HG02759 (cell line): ENCODE data around the gene HLA-DPA1.
A peak's percentile ranks its signal among the peaks of the same experiment; 100 is the strongest.
"Not testable (repeated sequence)": the region's sequence is repeated elsewhere in the genome, so short reads cannot be mapped to it uniquely, and the experiment has no call there.

ENCODE experiments used
- ATAC-seq: cut with Tn5 transposase; IDR thresholded peaks from one replicate; pipeline ENCODE4 v1.9.1; 2021; ENCODE audit warnings: mild to moderate bottlenecking, moderate library complexity; ENCODE audit not compliant: unreplicated experiment

The HLA-DPA1 gene

GRCh38 chr6:33065312-33065711 is 8.1 kb downstream of the HLA-DPA1 start:
- no peak for ATAC-seq

- ATAC-seq, result no peak
These were observed 8.7 kb downstream of the HLA-DPA1 start for GRCh38 chr6:33064723-33065122.

DNA sequence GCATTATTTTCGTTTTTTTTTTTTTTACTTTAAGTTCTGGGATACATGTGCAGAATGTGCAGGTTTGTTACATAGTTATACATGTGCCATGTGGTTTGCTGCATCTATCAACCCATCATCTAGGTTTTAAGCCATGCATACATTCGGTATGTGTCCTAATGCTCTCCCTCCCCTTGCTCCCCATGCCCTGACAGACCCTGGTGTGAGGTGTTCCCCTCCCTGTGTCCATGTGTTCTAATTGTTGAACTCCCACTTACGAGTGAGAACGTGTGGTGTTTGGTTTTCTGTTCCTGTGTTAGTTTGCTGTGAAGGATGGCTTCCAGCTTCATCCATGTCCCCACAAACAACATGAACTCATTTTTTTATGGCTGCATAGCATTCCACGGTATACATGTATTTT is 10.0 kb downstream of the HLA-DPA1 start:
- not testable (repeated sequence) for ATAC-seq

DNA sequence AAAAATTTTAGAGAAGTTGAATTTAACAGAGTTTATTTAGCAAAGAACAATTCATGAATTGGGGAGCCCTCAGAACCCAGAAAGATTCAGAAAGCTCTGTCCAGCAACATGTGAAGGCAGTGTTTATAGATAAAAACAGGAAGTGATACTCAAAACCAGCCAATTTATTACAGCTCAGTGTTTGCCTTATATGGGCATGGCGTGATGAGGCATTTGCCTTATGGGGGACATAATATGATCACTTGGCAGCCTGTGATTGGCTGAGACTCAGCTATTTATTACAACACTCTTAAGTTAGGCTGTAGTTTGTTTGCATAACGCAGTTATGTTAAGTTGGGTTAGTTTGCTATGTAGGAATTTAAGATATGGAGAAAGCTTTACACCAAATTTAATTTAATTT is 11.5 kb downstream of the HLA-DPA1 start:
- ATAC-seq, result no peak

GRCh38 chr6:33057222-33058150 is 16.0 kb downstream of the HLA-DPA1 start:
- ATAC-seq, result no peak

DNA sequence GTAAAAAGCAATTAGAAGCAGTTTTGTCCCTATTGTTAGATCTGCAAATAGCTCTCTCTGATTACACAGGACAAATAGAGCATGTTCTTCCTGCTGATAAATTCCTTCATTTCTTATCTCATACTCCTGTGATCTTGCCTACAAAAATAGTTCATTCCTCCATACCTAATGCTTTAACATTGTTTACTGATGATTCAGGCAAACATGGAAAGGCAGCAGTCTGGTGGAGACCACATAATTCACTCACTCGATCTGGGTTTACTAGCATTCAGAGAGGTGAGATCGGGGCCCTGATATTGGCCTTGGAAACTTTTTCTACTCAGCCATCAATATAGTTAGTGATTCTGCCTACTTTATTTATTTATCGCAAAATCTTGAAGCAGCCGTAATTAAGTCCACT is 20.2 kb downstream of the HLA-DPA1 start:
- no peak for ATAC-seq

DNA sequence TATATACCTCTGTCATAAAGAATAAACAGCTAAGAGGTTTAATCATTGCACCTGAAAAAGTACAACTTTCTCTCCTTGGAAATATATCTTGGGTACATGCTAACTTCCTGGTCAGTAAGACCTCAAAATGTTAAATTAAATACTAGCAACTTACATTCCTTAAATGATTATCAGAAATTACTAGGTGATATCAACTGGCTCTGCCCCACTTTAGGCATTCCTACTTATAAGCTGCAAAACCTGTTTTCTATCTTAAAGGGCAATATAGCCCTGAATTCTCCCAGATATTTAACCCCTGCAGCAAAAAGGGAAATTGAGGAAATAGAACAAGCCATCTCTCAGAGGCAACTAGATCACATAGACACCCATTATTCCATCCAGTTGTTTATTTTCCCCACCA is 20.8 kb downstream of the HLA-DPA1 start:
- no peak for ATAC-seq

DNA sequence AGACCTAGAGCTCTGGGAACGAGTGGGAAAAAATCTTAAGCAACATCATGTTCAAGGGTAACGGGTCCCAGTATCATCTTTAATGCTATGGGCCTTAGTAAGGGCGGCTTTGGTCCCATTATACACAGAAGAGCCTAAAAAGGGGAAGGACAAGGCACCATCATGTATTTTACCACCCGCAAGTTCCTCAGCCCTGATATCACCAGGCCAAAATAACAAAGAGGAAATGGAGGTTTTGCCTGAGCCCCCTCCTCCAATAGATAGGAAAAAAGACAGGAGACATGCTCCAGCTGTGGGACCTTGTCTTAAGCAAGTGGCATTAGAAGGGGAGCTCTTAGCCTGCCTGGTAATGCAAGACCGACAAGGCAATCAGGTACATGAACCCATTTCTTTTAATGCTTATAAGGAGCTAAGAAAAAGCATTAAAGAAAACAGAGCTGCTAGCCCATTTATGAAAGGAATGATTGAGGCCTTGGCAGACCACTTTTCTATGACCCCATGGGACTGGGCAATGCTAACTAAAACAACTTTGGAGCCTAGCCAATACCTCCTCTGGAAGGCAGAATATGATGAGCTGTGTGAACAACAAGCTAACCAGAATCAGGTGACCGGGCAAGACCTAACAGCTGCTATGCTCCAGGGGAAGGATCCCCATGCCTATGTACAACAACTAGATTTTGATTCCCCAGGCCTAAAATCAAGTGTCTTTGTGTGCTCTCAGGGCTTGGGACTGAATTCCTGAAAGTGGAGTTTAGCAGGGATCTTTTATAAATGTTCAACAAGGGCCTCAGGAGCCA is 23.2 kb downstream of the HLA-DPA1 start:
- no peak for ATAC-seq

DNA sequence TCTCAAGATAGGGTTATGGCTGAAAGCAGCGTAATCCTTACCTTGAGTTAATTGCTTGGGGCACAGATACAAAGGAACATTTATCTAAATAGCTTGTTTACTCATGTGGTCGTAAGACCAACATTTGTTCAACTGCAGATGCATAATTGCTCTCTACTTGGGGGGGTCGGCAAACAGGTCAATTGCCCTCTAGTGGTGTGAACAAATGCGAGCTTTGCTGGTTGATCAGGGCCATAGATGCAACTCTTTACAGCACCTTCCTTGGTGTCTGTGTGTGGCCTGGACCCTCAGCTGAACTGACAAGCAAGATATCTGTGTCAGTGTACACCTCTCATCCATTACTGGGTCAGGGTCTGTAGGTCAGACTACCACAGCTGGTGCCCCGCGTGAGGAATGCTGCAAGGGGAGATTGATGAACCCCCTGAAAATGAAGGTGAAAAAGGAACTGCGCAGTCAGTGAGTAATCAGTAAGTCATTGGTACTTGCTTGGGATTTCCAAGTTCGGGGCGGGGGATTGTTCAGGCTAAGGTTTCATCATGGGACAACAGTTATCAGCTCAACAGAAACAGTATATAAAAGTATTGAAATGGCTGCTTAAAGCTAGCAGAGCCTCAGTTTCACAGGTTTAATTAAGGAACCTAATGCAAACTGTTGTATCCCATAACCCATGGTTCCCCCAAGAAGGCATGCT is 24.0 kb downstream of the HLA-DPA1 start:
- ATAC-seq, result no peak

- ATAC-seq, result no peak
These were observed 33.3 kb downstream of the HLA-DPA1 start for GRCh38 chr6:33040157-33040556.

DNA sequence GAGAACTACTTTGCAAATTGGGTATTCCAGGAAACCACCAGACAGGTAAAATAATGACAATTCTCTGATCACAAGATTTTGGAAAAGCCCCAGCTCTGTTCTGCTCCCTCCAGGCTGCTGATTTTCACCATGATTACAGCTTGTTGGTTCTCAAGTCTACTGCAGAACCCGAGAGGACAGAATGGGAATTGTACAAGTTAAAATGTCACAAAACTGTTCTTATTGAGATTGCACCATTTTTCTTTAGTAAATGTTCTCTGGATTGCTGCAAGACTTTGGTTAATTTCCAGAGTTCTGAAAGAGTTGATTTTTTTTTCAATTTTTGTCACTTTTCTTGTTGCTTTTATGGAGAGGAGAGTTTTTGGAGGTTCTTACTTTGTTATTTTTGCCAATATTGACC is 36.9 kb downstream of the HLA-DPA1 start:
- ATAC-seq, result no peak

GRCh38 chr6:33034554-33034953 is 38.9 kb downstream of the HLA-DPA1 start:
- no peak for ATAC-seq

DNA sequence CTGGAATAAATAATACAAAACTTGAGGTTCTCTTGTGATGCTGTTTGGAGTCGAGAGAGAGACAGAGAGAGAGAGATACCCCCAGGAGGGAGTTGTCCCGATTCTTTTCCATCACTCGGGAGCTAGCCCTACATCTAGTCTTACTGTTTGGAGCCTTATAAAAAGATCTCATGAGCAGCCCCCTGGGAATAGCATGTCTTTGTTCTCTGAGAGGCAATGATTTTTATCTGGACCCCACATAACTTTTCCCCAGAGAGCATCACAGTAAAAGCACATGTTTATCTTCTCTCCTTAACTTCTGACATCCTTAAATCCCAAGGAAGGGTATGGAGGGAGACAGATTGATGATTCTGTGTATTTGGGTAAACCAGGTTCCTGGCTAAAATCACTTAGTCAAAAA is 43.2 kb downstream of the HLA-DPA1 start:
- ATAC-seq, result no peak

DNA sequence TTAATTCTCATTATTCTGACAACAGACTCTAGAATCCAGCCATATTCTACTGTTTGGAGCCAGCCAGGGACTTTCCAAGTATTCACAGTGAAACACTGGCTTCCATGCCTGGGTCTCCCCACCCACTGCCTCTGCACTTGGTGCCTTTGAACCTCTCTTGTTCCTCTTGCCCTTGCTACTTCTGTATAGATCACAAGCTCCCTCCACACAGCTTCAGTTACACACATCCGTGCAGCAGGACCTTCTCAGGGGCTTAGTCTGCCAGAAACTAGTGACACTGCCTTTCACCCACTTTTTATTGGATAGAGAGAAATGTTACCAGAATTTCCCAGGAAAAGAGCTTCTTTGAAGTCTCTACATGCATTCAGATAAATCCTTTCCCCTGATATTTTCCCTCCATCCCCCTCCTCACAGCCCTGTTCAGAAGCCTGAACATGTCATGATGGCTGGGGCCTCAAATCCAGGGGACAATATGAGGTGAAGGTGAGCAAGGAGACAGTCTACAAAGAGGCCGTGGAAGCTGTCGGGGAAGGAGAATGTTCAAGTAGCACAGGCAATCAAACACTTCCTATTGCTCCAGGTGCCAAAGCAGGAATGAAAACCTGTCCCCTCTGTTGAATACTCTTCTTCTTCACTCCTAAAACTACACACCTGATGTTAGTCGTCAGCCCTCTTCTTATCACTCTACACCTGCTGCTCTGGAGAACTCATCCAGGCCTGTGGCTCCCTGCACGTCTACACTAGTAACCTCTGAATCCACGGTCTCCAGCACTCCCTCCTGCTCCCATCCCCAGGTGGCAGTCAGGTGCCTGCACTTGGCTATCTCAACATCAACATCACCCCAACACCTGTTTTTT is 43.9 kb downstream of the HLA-DPA1 start:
- peak; percentile 79 for ATAC-seq

DNA sequence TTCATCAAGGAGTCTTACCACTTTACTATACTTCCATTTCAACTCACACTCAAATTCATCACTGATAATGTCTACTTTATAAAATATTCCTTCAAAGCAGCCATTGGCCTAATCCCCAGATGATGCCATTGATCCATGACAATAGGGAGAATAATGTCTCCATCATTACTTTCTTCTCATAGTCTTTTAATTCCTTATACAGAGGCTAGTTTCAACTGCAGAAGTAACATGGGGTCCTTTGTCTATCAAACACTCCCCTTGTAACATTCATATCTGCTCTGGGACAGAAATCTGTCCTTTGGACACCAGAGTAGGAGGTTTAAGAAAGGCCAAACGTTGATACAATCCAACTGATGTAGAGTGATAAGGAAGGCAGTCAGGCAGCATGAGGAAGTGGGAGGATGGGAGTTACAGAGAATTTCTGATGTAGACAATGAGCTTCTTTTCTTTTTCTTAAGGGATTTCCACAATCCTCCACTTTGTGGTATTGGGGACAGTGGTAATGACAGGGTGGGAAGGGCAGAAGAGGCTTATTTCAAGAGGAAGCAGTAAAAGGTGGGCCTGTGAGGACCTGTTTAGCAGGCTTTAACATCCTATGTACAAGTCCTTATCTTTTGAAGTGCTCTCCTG is 45.1 kb downstream of the HLA-DPA1 start:
- ATAC-seq, result no peak

GRCh38 chr6:33024521-33024920 is 48.9 kb downstream of the HLA-DPA1 start:
- no peak for ATAC-seq

- ATAC-seq, result no peak
These were observed 49.9 kb downstream of the HLA-DPA1 start for GRCh38 chr6:33023536-33023935.

DNA sequence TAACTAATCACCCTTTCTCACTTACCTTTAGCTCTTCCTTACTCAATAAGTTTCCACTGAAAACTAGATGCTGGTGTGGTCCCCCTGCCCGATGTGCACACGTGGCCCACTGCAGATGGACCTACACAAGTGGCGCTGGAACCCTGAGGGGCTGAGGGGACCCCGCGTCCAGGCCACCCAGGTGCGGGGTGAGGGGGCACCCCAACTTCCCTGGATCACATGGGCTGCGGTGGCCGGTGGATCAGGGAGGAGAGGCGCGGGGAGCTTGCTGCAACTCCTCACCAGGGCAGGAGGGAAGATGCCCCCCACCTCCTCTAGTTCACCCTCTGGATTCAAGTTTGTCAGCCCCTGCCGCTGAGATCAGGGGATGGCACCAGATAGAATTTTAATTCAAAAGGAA is 51.5 kb downstream of the HLA-DPA1 start:
- ATAC-seq, result no peak

- peak; percentile 10 for ATAC-seq
These were observed 54.1 kb downstream of the HLA-DPA1 start for GRCh38 chr6:33019372-33019771.

- ATAC-seq, result peak; percentile 82
These were observed 54.5 kb downstream of the HLA-DPA1 start for GRCh38 chr6:33018904-33019303.
